SH-SY5Y (cell line): ENCODE data around the gene DNM2.

Source experiments
- GATA2 ChIP-seq: IDR thresholded peaks from 2 replicates; pipeline ENCODE4 v1.6.1; 2011; ENCODE audit warnings: mild to moderate bottlenecking, low read depth, low read length
- GATA3 ChIP-seq: IDR thresholded peaks from 2 replicates; pipeline ENCODE4 v1.6.1; 2011; ENCODE audit warnings: low read depth, mild to moderate bottlenecking, low read length, moderate library complexity

GRCh38 chr19:10701955-10702525 is 15.8 kb upstream of the DNM2 start:
- TF ChIP-seq GATA2 (no peak), GATA3 (no peak)
